DMS153 treated with DMSO at 0.1 percent for 48 hours (cell line): ENCODE data around the gene VAT1.
A peak's percentile ranks its signal among the peaks of the same experiment; 100 is the strongest.
"Not testable (repeated sequence)": the region's sequence is repeated elsewhere in the genome, so short reads cannot be mapped to it uniquely, and the experiment has no call there.

Experiments used
- DNase-seq: peaks from one replicate; lab custom pipeline; 2025; ENCODE audit not compliant: unreplicated experiment; lab: John Stamatoyannopoulos, UW

VAT1 gene

GRCh38 chr17:43010667-43011308 is 11.4 kb downstream of the VAT1 start:
- DNase-seq, result no peak

DNA sequence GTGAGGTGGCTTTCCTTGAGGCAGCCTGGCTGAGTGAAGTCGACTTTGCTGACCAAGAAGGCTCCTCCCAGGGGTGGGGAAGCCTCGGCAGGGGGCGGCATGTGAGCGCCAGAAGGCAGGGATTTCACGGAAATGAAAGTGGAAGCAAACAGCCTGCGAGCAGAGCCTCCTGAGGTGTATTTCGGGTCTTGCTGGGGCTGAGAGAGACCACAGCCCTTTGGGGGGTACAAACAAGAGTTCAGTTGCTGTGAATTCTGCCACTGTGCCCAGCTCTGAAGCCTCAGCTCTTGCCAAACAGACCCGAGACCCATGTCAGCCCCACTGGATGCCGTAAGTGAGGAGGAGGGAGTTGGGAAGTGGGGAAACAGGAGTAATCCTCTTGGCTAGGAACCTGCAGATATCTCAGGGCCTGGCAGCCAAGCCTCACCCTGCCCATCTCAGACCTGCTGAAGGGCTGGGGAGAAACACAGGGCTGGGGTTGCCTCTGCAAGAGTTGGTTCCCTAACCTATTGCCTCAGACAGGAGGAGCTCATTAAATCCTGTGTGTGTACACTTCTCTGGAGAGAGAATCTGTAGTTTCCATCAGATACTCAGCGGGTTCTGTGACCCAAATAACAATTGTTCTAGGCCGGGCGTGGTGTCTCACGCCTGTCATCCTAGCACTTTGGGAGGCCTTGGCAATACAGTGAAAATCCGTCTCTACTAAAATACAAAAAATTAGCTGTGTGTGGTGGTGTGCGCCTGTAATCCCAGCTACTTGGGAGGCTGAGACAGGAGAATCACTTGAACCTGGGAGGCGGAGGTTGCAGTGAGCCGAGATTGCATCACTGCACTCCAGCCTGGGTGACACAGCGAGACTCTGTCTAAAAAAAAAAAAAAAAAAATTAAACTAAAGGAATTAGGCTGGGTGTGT is 15.3 kb downstream of the VAT1 start, which contains the start of gene IFI35:
Gene IFI35, plus strand, starts transcription at position 146 of the 913 bp plus-strand sequence. Its CDS starts 164 bp downstream, at position 310.
- peak; percentile 55 for DNase-seq

GRCh38 chr17:43003542-43004172 is 18.5 kb downstream of the VAT1 start:
- no peak for DNase-seq

DNA sequence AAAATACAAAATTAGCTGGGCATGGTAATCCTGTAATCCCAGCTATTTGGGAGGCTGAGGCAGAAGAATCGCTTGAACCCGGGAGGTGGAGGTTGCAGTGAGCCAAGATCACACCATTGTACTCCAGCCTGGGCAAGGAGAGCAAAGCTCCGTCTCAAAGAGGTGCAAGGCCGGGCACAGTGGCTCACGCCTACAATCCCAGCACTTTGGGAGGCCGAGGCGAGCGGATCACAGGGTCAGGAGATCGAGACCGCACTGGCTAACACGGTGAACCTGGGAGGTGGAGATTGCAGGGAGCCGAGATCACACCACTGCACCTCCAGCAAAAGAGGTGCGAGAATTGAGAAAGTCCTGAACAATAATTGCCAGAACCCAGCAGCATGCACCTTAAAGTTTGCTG is 21.3 kb downstream of the VAT1 start:
- not testable (repeated sequence) for DNase-seq

DNA sequence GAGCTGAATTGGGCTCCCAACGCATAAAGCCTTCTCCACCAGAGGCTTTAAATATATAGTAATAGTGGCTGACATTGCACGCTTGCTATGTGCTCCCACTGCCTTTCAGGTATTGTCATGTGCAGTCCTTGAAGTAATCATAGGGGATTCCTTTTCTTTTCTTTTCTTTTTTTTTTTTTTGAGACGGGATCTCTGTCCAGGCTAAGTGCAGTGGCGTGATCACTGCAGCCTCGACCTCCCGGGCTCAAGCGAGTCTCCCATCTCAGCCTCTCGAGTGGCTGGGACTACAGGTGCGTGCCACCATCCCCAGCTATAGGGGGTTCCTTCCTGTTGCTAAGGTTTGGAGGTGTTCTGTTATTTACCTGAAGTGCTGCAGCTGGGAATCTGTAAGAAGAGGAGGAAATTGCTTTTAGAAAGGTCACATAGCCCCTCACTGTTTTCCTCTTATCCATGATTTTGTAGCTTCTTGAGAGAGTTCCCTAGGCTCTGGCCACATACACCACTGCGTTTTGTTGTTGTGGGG is 23.1 kb downstream of the VAT1 start:
- no peak for DNase-seq

GRCh38 chr17:42997984-42998938 is 23.9 kb downstream of the VAT1 start, which contains the start of gene RPL27:
Gene RPL27, plus strand, starts transcription at chr17:42998419. Its CDS starts 332 bp downstream, at chr17:42998751.
- peak; percentile 98 for DNase-seq

DNA sequence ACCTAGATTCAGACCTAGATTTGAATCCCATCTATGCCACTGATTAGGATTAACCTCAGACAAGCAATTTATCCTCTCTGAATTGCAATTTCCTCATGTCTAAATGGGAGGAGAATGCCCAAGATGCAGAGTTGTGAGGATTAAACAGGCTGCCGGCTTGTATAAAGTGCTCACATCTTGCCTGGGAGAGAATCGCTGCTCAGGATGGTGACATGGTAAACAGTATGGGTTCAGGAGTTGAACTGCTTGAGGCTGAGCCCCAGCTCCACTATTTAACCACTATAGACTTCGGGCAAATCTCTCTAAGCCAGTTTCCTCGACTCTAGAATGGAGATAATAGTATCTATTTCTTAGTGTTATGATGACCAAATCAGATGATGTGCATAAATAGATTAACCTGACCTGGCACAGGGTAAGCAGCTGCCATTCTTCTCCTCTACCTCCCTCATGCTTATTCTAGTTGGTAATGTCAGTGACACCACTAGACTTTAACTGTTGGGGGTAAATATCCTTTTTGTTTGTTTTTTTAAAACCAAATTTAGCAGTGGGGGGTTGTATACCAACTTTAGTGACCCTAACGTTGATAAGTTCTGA is 24.7 kb downstream of the VAT1 start:
- no peak for DNase-seq

GRCh38 chr17:42993913-42994312 is 28.3 kb downstream of the VAT1 start:
- DNase-seq, result not testable (repeated sequence)

GRCh38 chr17:42992872-42993271 is 29.3 kb downstream of the VAT1 start:
- DNase-seq, result no peak

- no peak for DNase-seq
These were observed 30.7 kb downstream of the VAT1 start for GRCh38 chr17:42991471-42991870.

GRCh38 chr17:42989726-42990652 is 32.2 kb downstream of the VAT1 start:
- no peak for DNase-seq

DNA sequence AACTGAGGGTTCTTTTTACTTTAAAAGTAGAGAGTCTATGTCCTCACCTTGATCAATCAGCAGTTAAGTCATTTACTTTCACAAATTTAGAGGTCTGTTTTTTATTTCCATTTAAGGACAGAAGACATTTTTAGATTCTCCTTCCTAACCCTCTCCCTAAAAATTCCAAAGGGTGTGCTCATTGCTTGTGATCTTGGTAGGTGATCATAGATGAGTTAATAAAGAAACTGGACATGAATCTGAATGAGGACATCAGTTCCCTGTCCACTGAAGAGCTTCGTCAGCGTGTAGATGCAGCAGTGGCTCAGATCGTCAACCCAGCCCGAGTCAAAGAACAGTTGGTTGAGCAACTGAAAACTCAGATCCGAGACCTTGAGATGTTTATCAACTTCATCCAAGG is 33.0 kb downstream of the VAT1 start:
- no peak for DNase-seq

DNA sequence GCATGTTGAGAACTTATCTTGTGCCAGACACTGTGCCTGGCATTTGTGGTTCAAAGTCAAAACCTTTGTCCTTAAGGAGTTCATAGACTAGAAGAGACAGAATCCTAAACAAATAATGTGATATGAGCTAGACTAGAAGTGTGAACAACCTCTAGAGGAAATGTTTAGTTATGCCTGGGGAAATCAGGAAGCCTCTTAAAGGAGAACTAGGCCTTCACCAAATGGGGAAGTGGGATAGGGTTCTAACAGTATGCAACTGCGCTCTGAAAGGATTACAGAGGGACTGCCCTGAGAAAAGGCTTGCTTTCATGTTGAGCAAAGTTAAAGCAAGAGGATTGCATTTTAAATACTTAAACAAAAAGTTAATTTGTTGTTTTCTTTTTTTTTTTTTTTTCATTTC is 37.0 kb downstream of the VAT1 start:
- no peak for DNase-seq

GRCh38 chr17:42982266-42982665 is 39.9 kb downstream of the VAT1 start:
- no peak for DNase-seq

GRCh38 chr17:42980766-42981397 is 41.3 kb downstream of the VAT1 start:
- peak; percentile 50 for DNase-seq

DNA sequence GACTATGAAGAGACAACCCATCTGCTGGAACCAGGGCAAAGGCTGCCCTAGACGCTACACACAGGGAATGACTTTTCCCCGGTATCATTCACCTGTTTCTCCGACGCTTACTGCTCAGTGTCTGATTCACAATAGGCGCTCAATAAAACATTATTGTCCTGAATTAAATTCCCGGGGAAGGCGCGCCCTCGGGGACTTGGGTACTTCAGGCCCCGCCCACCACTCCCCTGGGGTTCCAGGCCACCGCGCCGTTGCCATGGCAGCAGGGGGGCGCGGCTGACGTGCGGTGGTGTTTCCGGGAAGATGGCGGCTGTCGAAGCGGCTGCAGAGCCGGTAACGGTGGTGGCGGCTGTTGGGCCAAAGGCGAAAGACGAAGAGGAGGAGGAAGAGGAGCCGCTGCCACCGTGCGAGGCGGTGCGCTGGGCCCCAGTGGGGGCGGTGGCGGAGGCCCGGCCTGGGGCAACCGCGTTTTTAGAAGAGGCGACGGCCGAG is 41.9 kb downstream of the VAT1 start, which contains the start of gene RUNDC1:
Gene RUNDC1, plus strand, starts transcription at position 292 of the 492 bp plus-strand sequence. Its CDS starts 12 bp downstream, at position 304.
- peak; percentile 57 for DNase-seq

GRCh38 chr17:42979511-42980273 is 42.5 kb downstream of the VAT1 start, which contains the start of gene PTGES3L:
Gene PTGES3L, minus strand, starts transcription at chr17:42980080. Its CDS starts 27 bp downstream, at chr17:42980053.
- peak; percentile 36 for DNase-seq
